OCI-LY7 (cell line): ENCODE data around the gene GLIPR1L2.

Experiments
- CTCF ChIP-seq: fragments of 200-600 bp; sonication (generic); conservative IDR thresholded peaks from 2 replicates; pipeline ENCODE4 v1.5.1; 2014; ENCODE audit warnings: mild to moderate bottlenecking, antibody characterized with exemption, low read length, moderate library complexity, mixed read lengths
- EZH2phosphoT487 ChIP-seq: fragments of 200-600 bp; sonication (generic); IDR thresholded peaks from 2 replicates; pipeline ENCODE4 v1.6.1; 2018; ENCODE audit warnings: low read depth, borderline replicate concordance, mild to moderate bottlenecking, mixed run types, antibody characterized with exemption, low read length, moderate library complexity, mixed read lengths

DNA sequence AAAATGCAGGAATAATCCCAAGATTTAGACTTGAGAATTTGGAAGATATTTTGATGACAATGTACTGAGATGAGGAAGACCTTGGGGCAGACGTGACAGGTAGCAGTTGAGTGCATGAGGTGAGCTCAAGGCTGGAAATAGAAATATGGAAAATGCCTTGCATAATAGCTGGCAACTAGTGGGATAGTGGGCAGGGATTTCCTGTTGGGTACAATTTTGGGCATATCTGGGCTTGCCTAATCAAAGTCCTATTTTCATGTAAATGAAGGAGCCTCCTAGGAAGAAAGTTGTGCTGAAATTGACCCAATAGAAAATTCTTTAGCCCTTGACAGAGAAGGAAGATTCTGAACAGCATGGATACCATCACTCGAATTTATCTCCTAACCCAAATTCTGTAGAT is 83.2 kb downstream of the GLIPR1L2 start:
- TF ChIP-seq CTCF, result no peak
- TF ChIP-seq EZH2phosphoT487, result no peak
